GM13977 (cell line): ENCODE measurements around the gene TTN.

Source experiments
- DNase-seq: peaks from one replicate; pipeline ENCODE4 v3.0.0; 2012; ENCODE audit warnings: low spot score
- in situ Hi-C: fragments of 300-500 bp; cut with MboI; formaldehyde crosslinking; loops from one replicate; pipeline ENCODE4 v1.12.0; 2022; ENCODE audit warnings: low sequenced_read_pairs, low pct_unique_long_range_greater_than_20kb, mixed read lengths, inconsistent platforms; ENCODE audit not compliant: unreplicated experiment
- TF ChIP-seq, protein P1 (sequence below): IDR thresholded peaks from 2 replicates; pipeline ENCODE4 v1.5.1; 2012; ENCODE audit warnings: mild to moderate bottlenecking, control low read depth; ENCODE audit not compliant: insufficient read depth; ENCODE audit errors: extremely low read depth, missing control alignments

Gene TTN

DNA sequence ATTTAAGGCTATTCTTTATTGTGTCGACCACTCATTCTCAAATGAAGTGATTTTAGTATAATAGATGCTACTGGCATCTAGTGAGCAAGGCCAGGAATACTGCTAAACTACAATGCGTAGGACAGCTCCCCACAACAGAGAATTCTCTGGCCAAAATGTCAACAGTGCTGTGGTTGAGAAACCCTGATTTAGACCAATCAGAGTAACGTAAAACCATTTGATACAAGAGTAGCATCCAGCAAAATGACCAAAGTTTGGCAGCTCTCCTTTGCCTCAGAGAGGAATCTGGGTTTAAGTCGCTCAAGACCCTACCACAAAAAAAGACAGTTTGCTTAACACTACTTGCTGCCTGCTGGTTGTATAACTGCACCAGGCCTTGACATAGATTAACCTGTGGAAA, 37.0 kb upstream of the TTN start:
- no peak for DNase-seq
- TF ChIP-seq, protein P1, sequence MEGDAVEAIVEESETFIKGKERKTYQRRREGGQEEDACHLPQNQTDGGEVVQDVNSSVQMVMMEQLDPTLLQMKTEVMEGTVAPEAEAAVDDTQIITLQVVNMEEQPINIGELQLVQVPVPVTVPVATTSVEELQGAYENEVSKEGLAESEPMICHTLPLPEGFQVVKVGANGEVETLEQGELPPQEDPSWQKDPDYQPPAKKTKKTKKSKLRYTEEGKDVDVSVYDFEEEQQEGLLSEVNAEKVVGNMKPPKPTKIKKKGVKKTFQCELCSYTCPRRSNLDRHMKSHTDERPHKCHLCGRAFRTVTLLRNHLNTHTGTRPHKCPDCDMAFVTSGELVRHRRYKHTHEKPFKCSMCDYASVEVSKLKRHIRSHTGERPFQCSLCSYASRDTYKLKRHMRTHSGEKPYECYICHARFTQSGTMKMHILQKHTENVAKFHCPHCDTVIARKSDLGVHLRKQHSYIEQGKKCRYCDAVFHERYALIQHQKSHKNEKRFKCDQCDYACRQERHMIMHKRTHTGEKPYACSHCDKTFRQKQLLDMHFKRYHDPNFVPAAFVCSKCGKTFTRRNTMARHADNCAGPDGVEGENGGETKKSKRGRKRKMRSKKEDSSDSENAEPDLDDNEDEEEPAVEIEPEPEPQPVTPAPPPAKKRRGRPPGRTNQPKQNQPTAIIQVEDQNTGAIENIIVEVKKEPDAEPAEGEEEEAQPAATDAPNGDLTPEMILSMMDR = no peak
- in situ Hi-C loops = no loop called here

DNA sequence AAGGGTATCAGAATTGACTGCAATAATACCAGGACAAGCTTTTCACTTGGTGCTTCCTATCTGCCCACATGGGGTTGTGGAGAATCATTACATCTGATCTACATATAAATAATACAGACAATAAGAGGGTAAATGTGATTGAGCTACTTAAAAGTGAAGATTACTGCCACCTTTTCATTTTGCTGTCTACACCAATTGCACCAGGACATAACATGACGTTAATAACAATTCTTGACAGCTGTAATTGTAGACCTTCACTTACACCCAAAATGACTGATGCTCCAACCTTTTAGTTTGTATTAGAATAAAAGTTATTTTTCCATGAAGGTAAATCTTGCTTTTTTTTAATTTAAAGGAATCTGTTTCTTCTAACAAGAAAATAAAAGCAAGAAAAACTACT, 36.5 kb upstream of the TTN start:
- in situ Hi-C loops = no loop called here
- TF ChIP-seq, protein P1 = no peak
- no peak for DNase-seq

DNA sequence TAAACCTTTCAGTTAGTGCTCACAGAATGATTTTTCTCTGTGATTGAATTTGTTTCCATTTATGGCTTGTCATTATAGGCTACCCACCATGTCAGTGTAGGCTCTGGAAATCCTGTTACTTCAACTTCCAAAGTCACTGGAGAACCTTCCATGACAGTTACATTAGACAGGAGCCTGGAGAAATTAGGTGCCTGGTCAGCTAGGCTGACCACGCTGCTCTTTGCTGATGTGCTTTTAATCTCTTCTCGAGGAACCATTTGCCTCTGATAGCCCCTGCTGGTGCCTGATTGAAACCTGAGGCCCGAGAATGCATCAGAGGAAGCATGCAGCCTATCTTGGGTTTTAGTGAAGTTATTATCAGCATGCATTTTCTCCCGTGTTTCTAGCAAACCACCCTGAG, 29.6 kb upstream of the TTN start:
- TF ChIP-seq, protein P1 = no peak
- in situ Hi-C loops = no loop called here

DNA sequence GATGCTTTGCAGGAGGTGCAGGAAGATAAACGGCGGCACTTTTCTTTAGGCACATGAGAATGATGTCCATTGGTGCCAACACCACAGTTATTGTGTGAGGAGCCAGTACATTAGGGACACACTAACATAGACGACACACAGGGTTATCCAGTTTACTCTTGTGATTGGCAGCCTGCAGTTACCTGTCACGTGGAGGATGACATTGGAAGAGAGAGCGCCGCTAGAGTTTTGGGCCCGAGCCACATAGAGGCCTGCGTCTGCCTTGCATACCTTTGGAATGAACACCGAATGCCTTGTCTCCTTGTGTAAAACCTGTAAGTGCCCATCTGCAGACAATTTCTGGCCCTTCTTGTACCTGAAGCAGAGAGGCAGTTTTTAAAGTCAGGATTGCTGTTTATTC, 26.9 kb upstream of the TTN start:
- TF ChIP-seq, protein P1 = no peak

More for the DNA sequence above, 29.6 kb upstream of the TTN start:
- DNase-seq = no peak

DNA sequence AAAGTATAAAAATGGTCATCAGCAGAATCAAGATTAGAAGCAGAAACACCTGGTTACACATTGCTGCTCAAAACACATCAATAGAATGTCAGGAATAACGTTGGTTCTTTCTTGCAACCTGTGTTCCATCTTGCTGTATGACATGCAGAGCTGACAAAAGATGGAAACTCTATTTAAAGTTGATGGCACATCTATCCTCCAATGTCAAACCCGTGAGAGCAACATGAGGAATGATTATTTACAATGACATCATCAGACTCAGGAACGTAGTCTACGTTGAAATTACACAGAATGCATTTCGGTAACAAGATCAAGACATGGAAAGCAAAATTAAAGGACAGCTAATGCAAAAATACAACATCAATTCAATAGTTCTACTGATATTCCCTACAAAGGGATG, 26.2 kb upstream of the TTN start:
- DNase-seq = no peak
- TF ChIP-seq, protein P1 = no peak
- in situ Hi-C loops = no loop called here

More for the DNA sequence above, 26.9 kb upstream of the TTN start:
- no peak for DNase-seq
- in situ Hi-C loops = no loop called here

DNA sequence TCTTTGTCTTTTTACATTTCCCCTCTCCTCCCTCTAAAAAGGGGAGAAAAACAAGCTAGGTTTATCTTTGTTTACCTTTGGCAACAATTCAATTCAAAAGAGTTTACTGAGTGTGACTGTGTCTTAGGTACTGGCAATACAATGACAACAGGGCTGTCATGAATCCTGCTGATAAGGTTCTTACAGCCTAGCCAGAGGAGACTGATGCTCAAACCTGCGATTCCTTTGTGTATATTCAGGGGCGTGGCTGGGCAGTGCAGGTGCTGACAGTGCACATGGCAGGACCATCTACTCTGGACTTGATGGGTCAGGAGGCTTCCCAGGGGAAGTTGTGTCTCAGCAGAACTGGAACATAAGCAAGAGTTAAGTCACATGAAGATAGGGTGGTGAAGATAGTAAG, 23.2 kb upstream of the TTN start:
- in situ Hi-C loops = no loop called here
- TF ChIP-seq, protein P1 = no peak
- DNase-seq = no peak

DNA sequence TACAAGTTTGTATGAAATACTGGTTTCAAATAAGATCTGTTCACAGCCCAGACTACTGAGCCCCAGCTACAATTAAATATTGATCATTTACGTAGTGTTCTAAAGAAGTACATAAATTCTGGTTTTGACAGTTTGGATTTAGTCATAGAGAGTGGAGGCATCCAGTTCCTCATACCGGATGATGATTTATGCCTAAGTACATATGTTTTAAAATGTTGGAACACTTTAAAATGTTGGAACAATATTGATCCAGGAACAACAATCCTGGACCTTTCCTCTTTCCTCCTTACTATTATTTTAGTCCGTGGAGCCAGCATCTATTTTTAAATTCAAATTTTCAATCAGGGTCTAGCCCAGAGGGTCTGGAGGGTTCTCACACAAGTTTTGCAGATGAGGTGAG, 22.8 kb upstream of the TTN start:
- TF ChIP-seq, protein P1 = no peak
- DNase-seq = no peak

More for the DNA sequence above, 22.8 kb upstream of the TTN start:
- in situ Hi-C loops = no loop called here
